Ascending aorta (tissue), 2 donors: ENCODE measurements around the gene VAV1. TPM values are rescaled to one million over a fixed set of nuclear protein-coding genes. Genes with fewer than 3 reads are reported as not detected.
"Not testable (repeated sequence)": the region's sequence is repeated elsewhere in the genome, so short reads cannot be mapped to it uniquely, and the experiment has no call there.

Experiments used
- DNase-seq, 2 donors: peaks; one replicate each; pipeline ENCODE4 v3.0.0-alpha.2; 2019; ENCODE audit warnings: low spot score in 2 of 2
- H3K27ac ChIP-seq, 2 donors: fragments of 200-600 bp; sonication (generic); one replicate each; pipeline ENCODE4 v1.5.1; 2016 to 2017; ENCODE audit warnings: mild to moderate bottlenecking in 1 of 2
- H3K27me3 ChIP-seq: fragments of 200-600 bp; sonication (generic); one replicate; pipeline ENCODE4 v1.5.1; 2017
- H3K36me3 ChIP-seq, 2 donors: fragments of 200-600 bp; sonication (generic); one replicate each; pipeline ENCODE4 v1.5.1; 2016
- H3K4me1 ChIP-seq, 2 donors: fragments of 200-600 bp; sonication (generic); one replicate each; pipeline ENCODE4 v1.5.1; 2016 to 2017; ENCODE audit warnings: mild to moderate bottlenecking in 1 of 2
- H3K4me3 ChIP-seq, 2 donors: fragments of 200-600 bp; sonication (generic); one replicate each; pipeline ENCODE4 v1.5.1; 2016 to 2017; ENCODE audit warnings: mild to moderate bottlenecking in 1 of 2
- H3K9me3 ChIP-seq, 2 donors: fragments of 200-600 bp; sonication (generic); one replicate each; pipeline ENCODE4 v1.5.1; 2016
- CTCF ChIP-seq, 3 experiments: fragments of 200-600 bp in 2 of 3; fragments of 450-650 bp in 1 of 3; sonication (generic) in 2 of 3; IDR thresholded peaks; one replicate each; pipeline ENCODE4 v1.5.1; 2016 to 2019; ENCODE audit warnings: antibody characterized with exemption in 3 of 3, mild to moderate bottlenecking in 1 of 3, moderate library complexity in 1 of 3
- intact Hi-C: fragments of 100-400 bp; cut with DNase I; formaldehyde crosslinking; loops from one replicate; pipeline ENCODE4 v1.15.1; 2023
- total RNA-seq: library from RNA; depleted of rRNA; stranded (reverse); fragments of >200 nt; gene quantifications from one replicate; pipeline ENCODE4 v1.1.0, GENCODE V29; 2016

Gene VAV1
- total RNA-seq, 1 donor from 2014 or later = 4.4 TPM

- H3K27me3 ChIP-seq = no peaks in the 10 kb centered on the region
- no peak for DNase-seq
Observed at GRCh38 chr19:6865849-6866248, 93.3 kb downstream of the VAV1 start.

GRCh38 chr19:6866741-6867151, 94.2 kb downstream of the VAV1 start:
- Histone ChIP-seq H3K27ac (no peak overlapping the region), H3K27me3 (no peaks in the 10 kb centered on the region), H3K4me1 (no peaks in the 10 kb centered on the region), H3K9me3 (no peaks in the 10 kb centered on the region), H3K4me3 (no peak overlapping the region), H3K36me3 (no peaks in the 10 kb centered on the region)
- DNase-seq = no peak
- TF ChIP-seq CTCF (IDR thresholded peaks at IDR 0.05) = no peak
- intact Hi-C loops = no loop called here

More at GRCh38 chr19:6865849-6866248, 93.3 kb downstream of the VAV1 start:
- no peaks in the 10 kb centered on the region for H3K4me1 ChIP-seq
- H3K36me3 ChIP-seq = no peaks in the 10 kb centered on the region
- no peak overlapping the region for H3K4me3 ChIP-seq
- no peaks in the 10 kb centered on the region for H3K9me3 ChIP-seq
- TF ChIP-seq CTCF (IDR thresholded peaks at IDR 0.05) = no peak
- no peak overlapping the region for H3K27ac ChIP-seq
- intact Hi-C loops = no loop called here

GRCh38 chr19:6868351-6868750, 95.8 kb downstream of the VAV1 start:
- H3K27me3 ChIP-seq = no peaks in the 10 kb centered on the region
- no peak for DNase-seq
- no peak overlapping the region for H3K4me3 ChIP-seq
- no peaks in the 10 kb centered on the region for H3K36me3 ChIP-seq
- intact Hi-C loops = no loop called here
- no peak for TF ChIP-seq CTCF (IDR thresholded peaks at IDR 0.05)
- no peaks in the 10 kb centered on the region for H3K4me1 ChIP-seq
- H3K9me3 ChIP-seq = no peaks in the 10 kb centered on the region
- no peak overlapping the region for H3K27ac ChIP-seq

GRCh38 chr19:6869151-6869882, 96.8 kb downstream of the VAV1 start:
- H3K36me3 ChIP-seq, H3K27me3 ChIP-seq, H3K4me3 ChIP-seq, H3K4me1 ChIP-seq, intact Hi-C loops, DNase-seq, H3K9me3 ChIP-seq, H3K27ac ChIP-seq: not testable (repeated sequence)

GRCh38 chr19:6873708-6874431, 101.4 kb downstream of the VAV1 start:
- H3K4me1 ChIP-seq = no peaks in the 10 kb centered on the region
- H3K9me3 ChIP-seq = no peaks in the 10 kb centered on the region
- no peaks in the 10 kb centered on the region for H3K27me3 ChIP-seq
- intact Hi-C loops = no loop called here
- H3K27ac ChIP-seq = no peak overlapping the region
- no peaks in the 10 kb centered on the region for H3K36me3 ChIP-seq
- H3K4me3 ChIP-seq = no peak overlapping the region
- TF ChIP-seq CTCF (IDR thresholded peaks at IDR 0.05) = no peak
- DNase-seq = no peak

- Histone ChIP-seq H3K27me3 (no peaks in the 10 kb centered on the region), H3K4me1 (no peaks in the 10 kb centered on the region), H3K9me3 (no peaks in the 10 kb centered on the region), H3K27ac (no peak overlapping the region), H3K4me3 (no peak overlapping the region), H3K36me3 (no peaks in the 10 kb centered on the region)
- intact Hi-C loops = no loop called here
- no peak for TF ChIP-seq CTCF (IDR thresholded peaks at IDR 0.05)
- DNase-seq = no peak
Observed at GRCh38 chr19:6875218-6875617, 102.7 kb downstream of the VAV1 start.
